Upper lobe of right lung (tissue), 1 donor: ENCODE data around the gene ROR2. TPM values are rescaled to one million over a fixed set of nuclear protein-coding genes. Genes with fewer than 3 reads are reported as not detected.

Experiments used
- ATAC-seq: fragments of 200-7000 bp; cut with Tn5 transposase; one replicate; pipeline ENCODE4 v1.9.1; 2020; ENCODE audit warnings: mild to moderate bottlenecking, moderate library complexity
- DNase-seq: peaks from one replicate; pipeline ENCODE4 v3.0.0-alpha.2; 2020
- H3K27ac ChIP-seq: fragments of 200-600 bp; one replicate; pipeline ENCODE4 v1.8.0; 2022
- H3K27me3 ChIP-seq: fragments of 200-600 bp; one replicate; pipeline ENCODE4 v1.8.0; 2022; ENCODE audit warnings: mild to moderate bottlenecking
- H3K36me3 ChIP-seq: fragments of 200-600 bp; one replicate; pipeline ENCODE4 v1.8.0; 2022
- H3K4me1 ChIP-seq: fragments of 200-600 bp; one replicate; pipeline ENCODE4 v1.8.0; 2022
- H3K4me3 ChIP-seq: fragments of 200-600 bp; one replicate; pipeline ENCODE4 v1.8.0; 2022; ENCODE audit warnings: mild to moderate bottlenecking
- H3K9me3 ChIP-seq: fragments of 200-600 bp; one replicate; pipeline ENCODE4 v1.8.0; 2022
- CTCF ChIP-seq: fragments of 200-600 bp; IDR thresholded peaks from one replicate; pipeline ENCODE4 v1.8.0; 2022; ENCODE audit warnings: antibody characterized with exemption
- intact Hi-C: fragments of 100-400 bp; cut with DNase I; formaldehyde crosslinking; loops from one replicate; pipeline ENCODE4 v1.11.0; 2022
- total RNA-seq: library from RNA; stranded (reverse); fragmentation: NEBNext Ultra II Directional; extraction: Animal tissue kit (Norgen Biotek cat#: 25700); gene quantifications from one replicate; pipeline ENCODE4 v1.2.1, GENCODE V29; 2021
- donor health status: DM: no; HTN: yes; CAD: no; lungs with severe emphysema.

Gene ROR2
- total RNA-seq, 1 donor from 2014 or later: 5.5 TPM

GRCh38 chr9:91770229-91770628 is 179.8 kb downstream of the ROR2 start:
- Histone ChIP-seq H3K9me3 (no peaks in the 10 kb centered on the region), H3K4me3 (no peak overlapping the region), H3K4me1 (peaks cover 12% of the 10 kb centered on the region), H3K27ac (no peak overlapping the region), H3K27me3 (peaks cover under 1% of the 10 kb centered on the region), H3K36me3 (no peaks in the 10 kb centered on the region)
- ATAC-seq (no peak), DNase-seq (no peak)
- no peak for TF ChIP-seq CTCF
- intact Hi-C loops: loop anchor here (10.0 kb wide), 1 partner anchor 185 kb away; the partner anchor contains the start of gene ROR2

- Histone ChIP-seq H3K27me3 (peaks cover 3% of the 10 kb centered on the region), H3K9me3 (no peaks in the 10 kb centered on the region), H3K36me3 (no peaks in the 10 kb centered on the region), H3K27ac (no peak overlapping the region), H3K4me3 (no peak overlapping the region), H3K4me1 (peaks cover 12% of the 10 kb centered on the region)
- intact Hi-C loops: no loop called here
- ATAC-seq: no peak
- no peak for TF ChIP-seq CTCF
- no peak for DNase-seq
Observed at GRCh38 chr9:91768977-91769916, 180.8 kb downstream of the ROR2 start.

GRCh38 chr9:91768507-91768906 is 181.5 kb downstream of the ROR2 start:
- H3K4me3 ChIP-seq: no peak overlapping the region
- peaks cover 12% of the 10 kb centered on the region for H3K4me1 ChIP-seq
- H3K27me3 ChIP-seq: peaks cover 3% of the 10 kb centered on the region
- TF ChIP-seq CTCF: no peak
- no peak for ATAC-seq
- DNase-seq: no peak
- no peaks in the 10 kb centered on the region for H3K36me3 ChIP-seq
- no peaks in the 10 kb centered on the region for H3K9me3 ChIP-seq
- intact Hi-C loops: no loop called here
- no peak overlapping the region for H3K27ac ChIP-seq

- peaks cover 12% of the 10 kb centered on the region for H3K4me1 ChIP-seq
- peaks cover 3% of the 10 kb centered on the region for H3K27me3 ChIP-seq
- H3K4me3 ChIP-seq: no peak overlapping the region
- no peaks in the 10 kb centered on the region for H3K36me3 ChIP-seq
- H3K27ac ChIP-seq: no peak overlapping the region
- TF ChIP-seq CTCF: no peak
- intact Hi-C loops: no loop called here
- ATAC-seq: no peak
- no peak for DNase-seq
- H3K9me3 ChIP-seq: no peaks in the 10 kb centered on the region
Observed at GRCh38 chr9:91766315-91767069, 183.5 kb downstream of the ROR2 start.

- intact Hi-C loops: no loop called here
- no peaks in the 10 kb centered on the region for H3K9me3 ChIP-seq
- peaks cover 3% of the 10 kb centered on the region for H3K27me3 ChIP-seq
- no peaks in the 10 kb centered on the region for H3K36me3 ChIP-seq
- ATAC-seq (no peak), DNase-seq (no peak)
- H3K27ac ChIP-seq: no peak overlapping the region
- H3K4me3 ChIP-seq: no peak overlapping the region
- H3K4me1 ChIP-seq: no peaks in the 10 kb centered on the region
- TF ChIP-seq CTCF: no peak
Observed at GRCh38 chr9:91765296-91765695, 184.7 kb downstream of the ROR2 start.
